ENCODE data around the gene RHOJ. TPM values are rescaled to one million over a fixed set of nuclear protein-coding genes. Genes with fewer than 3 reads are reported as not detected.

Gene RHOJ
- total and polyA plus RNA-seq, 2 of the 8 experiments (the other 6 are each of a cell fraction or from before 2014, with no cell fraction given), result 0.11 TPM; not detected in 1

- H3K4me2 ChIP-seq (ENCODE audit: insufficient read depth in 1 of 2, low read depth in 2 of 2, low read length in 2 of 2), result no peak overlapping the region
- TF ChIP-seq EZH2 (IDR thresholded peaks at IDR 0.05; ENCODE audit: low read depth, low read length, severe bottlenecking) (no peak), SP4 (IDR thresholded peaks at IDR 0.05; ENCODE audit: low read length) (no peak), TAF1 (IDR thresholded peaks at IDR 0.05; ENCODE audit: low read depth, low read length) (no peak), POU5F1 (IDR thresholded peaks at IDR 0.05; ENCODE audit: low read depth, low read length) (no peak), KDM1A (IDR thresholded peaks at IDR 0.05; ENCODE audit: borderline replicate concordance, low read length) (no peak), RFX5 (IDR thresholded peaks at IDR 0.05; ENCODE audit: borderline replicate concordance, low read depth, low read length) (no peak), E2F6 (IDR thresholded peaks at IDR 0.05) (no peak), ATF3 (IDR thresholded peaks at IDR 0.05; ENCODE audit: insufficient read depth, low read depth, low read length) (no peak), CEBPB (IDR thresholded peaks at IDR 0.05; ENCODE audit: low read depth, low read length) (no peak)
- H3K36me3 ChIP-seq (ENCODE audit: control insufficient read depth in 2 of 4, insufficient read depth in 4 of 4, low read length in 3 of 4), result no peaks in the 10 kb centered on the region
- FAIRE-seq, result no peak
- no peak overlapping the region for H3K9ac ChIP-seq (replicated peaks in 1 of 4; ENCODE audit: extremely low read depth in 1 of 4, low read depth in 3 of 4, low read length in 3 of 4)
- POLR2A ChIA-PET (ENCODE audit: partially characterized antibody), result no interaction called here
- no peaks in the 10 kb centered on the region for H3K4me1 ChIP-seq (replicated peaks in 1 of 4; ENCODE audit: control insufficient read depth in 3 of 4, insufficient read depth in 4 of 4, low read length in 3 of 4)
- H2BK12ac ChIP-seq (ENCODE audit: low read depth, low read length), result no peak overlapping the region
- H3K56ac ChIP-seq (replicated peaks; ENCODE audit: insufficient read length, low read depth, low read length), result no peak overlapping the region
- H3K27me3 ChIP-seq (replicated peaks in 1 of 4; ENCODE audit: control insufficient read depth in 3 of 4, extremely low read depth in 1 of 4, insufficient read depth in 3 of 4, low read length in 3 of 4), result no peaks in the 10 kb centered on the region
- H2BK15ac ChIP-seq (ENCODE audit: low read length), result no peak overlapping the region
- no peak overlapping the region for H2BK20ac ChIP-seq (ENCODE audit: low read length)
- H3K23ac ChIP-seq (ENCODE audit: insufficient read length), result no peak overlapping the region
- no peak overlapping the region for H3K27ac ChIP-seq (ENCODE audit: low read depth, low read length)
- H4K8ac ChIP-seq (ENCODE audit: extremely low read depth, insufficient read depth, low read length), result no peak overlapping the region
- no peak overlapping the region for H2BK120ac ChIP-seq (replicated peaks; ENCODE audit: low read depth, low read length)
- no peak overlapping the region for H4K91ac ChIP-seq (replicated peaks; ENCODE audit: insufficient read length, low read length)
- H4K5ac ChIP-seq (ENCODE audit: insufficient read length, low read depth, low read length), result no peak overlapping the region
- H3K4ac ChIP-seq (replicated peaks; ENCODE audit: insufficient read length, low read depth, low read length), result no peak overlapping the region
- no peaks in the 10 kb centered on the region for H4K20me1 ChIP-seq (replicated peaks in 1 of 2; ENCODE audit: control insufficient read depth in 1 of 2, insufficient read depth in 2 of 2, low read length in 2 of 2)
- 91% methylated on average over 4 of the region's 4 CpGs; no CpG with 5 or more reads in 1 of the 2 experiments for WGBS, 2 experiments (ENCODE audit: extremely low coverage in 1 of 2, insufficient coverage in 1 of 2, insufficient read length in 1 of 2, insufficient replicate concordance in 2 of 2, low coverage in 1 of 2, low lambda C conversion rate in 2 of 2, missing lambda C conversion rate in 1 of 2)
- H3K18ac ChIP-seq (ENCODE audit: extremely low read depth, low read length), result no peak overlapping the region
- CTCF ChIA-PET (ENCODE audit: partially characterized antibody), result interaction anchor here (0.6 kb wide), 2 partner anchors 53 to 333 kb away, joined by 3 to 5 read pairs; no protein-coding TSS in a partner anchor
- H3K79me2 ChIP-seq (ENCODE audit: control insufficient read depth in 1 of 2, insufficient read depth in 2 of 2, low read length in 2 of 2), result no peaks in the 10 kb centered on the region
- no peak overlapping the region for H2BK5ac ChIP-seq (ENCODE audit: low read depth, low read length)
- H3K23me2 ChIP-seq (ENCODE audit: low read depth, low read length), result no peaks in the 10 kb centered on the region
- H3K79me1 ChIP-seq (ENCODE audit: low read depth, low read length), result no peaks in the 10 kb centered on the region
- no peak for DNase-seq (ENCODE audit: low read depth in 1 of 2, low spot score in 2 of 2)
- no peak overlapping the region for H3K4me3 ChIP-seq (ENCODE audit: extremely low read depth in 1 of 4, insufficient read depth in 2 of 4, low read depth in 3 of 4, low read length in 4 of 4)
- H3K14ac ChIP-seq (ENCODE audit: insufficient read length), result no peak overlapping the region
- H3K9me3 ChIP-seq (ENCODE audit: insufficient read depth in 2 of 2, low read depth in 1 of 2, low read length in 1 of 2), result no peaks in the 10 kb centered on the region
- H2AFZ ChIP-seq (ENCODE audit: low read length), result no peak overlapping the region
- no peak overlapping the region for H2AK5ac ChIP-seq (ENCODE audit: low read depth, low read length)
Observed at GRCh38 chr14:63224196-63224595, 20.0 kb downstream of the RHOJ start.

Measured in H1 (cell line).